Astrocyte of the hippocampus (primary cell): ENCODE measurements around the gene CMAS.

Experiments used
- DNase-seq: peaks from one replicate; pipeline ENCODE4 v3.0.0; 2011; ENCODE audit warnings: low read depth, low spot score

CMAS gene

GRCh38 chr12:22110176-22110575 is 64.2 kb downstream of the CMAS start:
- no peak for DNase-seq
